SHP77 treated with DMSO at 0.1 percent for 48 hours (cell line): ENCODE measurements around the gene RC3H2.
"Not testable (repeated sequence)": the region's sequence is repeated elsewhere in the genome, so short reads cannot be mapped to it uniquely, and the experiment has no call there.

Experiments used
- DNase-seq: peaks from one replicate; lab custom pipeline; 2025; lab: John Stamatoyannopoulos, UW

RC3H2 gene

GRCh38 chr9:122841501-122841900, 63.7 kb downstream of the RC3H2 start:
- DNase-seq = no peak

DNA sequence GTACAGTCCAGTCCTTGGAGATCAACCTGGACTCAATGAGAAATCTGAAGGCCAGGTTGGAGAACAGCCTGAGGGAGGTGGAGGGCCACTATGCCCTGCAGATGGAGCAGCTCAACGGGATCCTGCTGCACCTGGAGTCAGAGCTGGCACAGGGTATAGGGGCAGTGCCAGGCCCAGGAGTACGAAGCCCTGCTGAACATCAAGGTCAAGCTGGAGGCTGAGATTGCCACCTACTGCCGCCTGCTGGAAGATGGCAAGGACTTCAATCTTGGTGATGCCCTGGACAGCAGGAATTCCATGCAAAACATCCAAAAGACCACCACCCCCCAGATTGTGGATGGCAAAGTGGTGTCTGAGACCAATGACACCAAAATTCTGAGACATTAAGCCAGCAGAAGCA, 66.7 kb downstream of the RC3H2 start:
- not testable (repeated sequence) for DNase-seq

GRCh38 chr9:122837266-122837850, 67.8 kb downstream of the RC3H2 start:
- no peak for DNase-seq

DNA sequence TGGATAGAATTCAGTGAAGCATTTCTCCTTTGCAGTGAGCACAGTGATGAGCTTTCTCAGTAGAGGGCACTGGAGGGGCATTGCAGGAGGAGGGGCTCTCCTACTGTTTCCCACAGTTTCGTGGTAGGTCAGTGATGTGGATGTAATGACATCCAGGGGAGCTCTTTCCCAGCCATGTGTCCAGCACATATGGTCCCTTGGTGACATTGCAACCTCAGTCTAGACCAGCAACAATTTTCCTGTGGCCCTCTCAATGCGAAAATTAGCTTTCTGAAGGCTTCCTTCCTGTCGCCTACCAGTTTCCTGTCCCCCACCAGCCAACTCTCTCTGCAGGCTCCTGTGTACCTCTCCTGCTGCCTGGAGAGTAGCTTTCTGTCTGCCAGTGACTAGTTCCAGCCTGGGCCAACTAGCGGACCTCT, 69.8 kb downstream of the RC3H2 start:
- DNase-seq = no peak

DNA sequence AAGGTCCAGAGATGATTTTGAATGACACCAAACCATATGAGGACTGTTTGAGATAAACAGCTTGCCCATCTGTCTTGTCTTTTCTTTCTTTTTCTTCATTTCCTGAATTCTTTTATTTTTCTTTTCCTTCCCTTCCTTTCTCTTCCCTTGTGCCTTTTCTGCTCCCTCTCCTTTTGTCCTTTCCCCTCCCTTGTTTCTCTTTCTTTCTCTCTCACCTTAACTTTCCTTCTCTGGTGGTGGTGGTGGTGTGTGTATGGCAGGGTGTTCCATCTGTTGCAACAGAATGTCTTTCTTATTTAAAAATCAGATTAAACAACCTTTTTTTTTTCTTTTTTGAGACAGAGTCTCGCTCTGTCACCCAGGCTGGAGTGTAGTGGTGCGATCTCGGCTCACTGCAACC, 73.0 kb downstream of the RC3H2 start:
- DNase-seq = no peak

GRCh38 chr9:122828965-122829284, 76.2 kb downstream of the RC3H2 start:
- DNase-seq = not testable (repeated sequence)

- DNase-seq = no peak
These were observed 77.4 kb downstream of the RC3H2 start for GRCh38 chr9:122827761-122828093.

DNA sequence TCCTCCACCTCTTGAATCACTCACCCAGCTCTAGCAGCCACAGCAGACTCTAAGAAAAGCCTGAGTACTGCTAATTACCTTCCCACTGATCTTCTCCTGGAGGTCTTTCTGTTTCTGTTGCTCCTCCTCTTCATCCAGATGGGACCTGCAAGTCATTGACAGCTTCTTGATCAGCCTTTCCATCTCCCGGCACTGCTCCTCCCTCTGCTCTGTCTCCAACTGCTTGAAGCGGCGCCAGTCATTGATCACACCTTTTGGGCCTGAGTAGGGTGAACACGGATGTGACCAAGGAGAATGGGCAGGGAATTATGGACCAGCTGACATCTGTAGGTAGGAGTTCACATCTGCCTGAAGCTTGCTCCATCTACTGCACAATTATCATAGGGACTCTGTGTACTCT, 82.2 kb downstream of the RC3H2 start:
- no peak for DNase-seq

DNA sequence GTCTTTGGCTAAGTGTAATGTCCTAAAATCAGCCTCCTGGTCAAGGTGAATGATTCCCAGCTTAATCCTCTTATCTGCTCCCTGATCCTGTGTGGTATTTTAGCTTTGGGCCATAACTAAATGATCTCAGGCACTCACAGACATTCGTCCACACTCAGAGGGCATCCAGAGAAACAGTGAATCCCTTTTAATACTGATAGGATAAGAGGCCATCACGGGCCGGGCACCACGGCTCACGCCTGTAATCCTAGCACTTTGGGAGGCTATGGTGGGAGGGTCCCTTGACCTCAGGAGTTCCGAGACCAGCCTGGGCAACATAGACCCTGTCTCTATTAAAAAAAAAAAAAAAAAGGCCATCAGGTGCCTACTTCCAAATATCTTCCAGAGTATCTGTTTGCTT, 83.1 kb downstream of the RC3H2 start:
- DNase-seq = no peak

GRCh38 chr9:122821278-122821943, 83.7 kb downstream of the RC3H2 start:
- DNase-seq = no peak

- DNase-seq = no peak
These were observed 84.7 kb downstream of the RC3H2 start for GRCh38 chr9:122820490-122820845.

- DNase-seq = peak; percentile 4
These were observed 85.2 kb downstream of the RC3H2 start for GRCh38 chr9:122819791-122820489.

- DNase-seq = no peak
These were observed 85.8 kb downstream of the RC3H2 start for GRCh38 chr9:122819326-122819725.

DNA sequence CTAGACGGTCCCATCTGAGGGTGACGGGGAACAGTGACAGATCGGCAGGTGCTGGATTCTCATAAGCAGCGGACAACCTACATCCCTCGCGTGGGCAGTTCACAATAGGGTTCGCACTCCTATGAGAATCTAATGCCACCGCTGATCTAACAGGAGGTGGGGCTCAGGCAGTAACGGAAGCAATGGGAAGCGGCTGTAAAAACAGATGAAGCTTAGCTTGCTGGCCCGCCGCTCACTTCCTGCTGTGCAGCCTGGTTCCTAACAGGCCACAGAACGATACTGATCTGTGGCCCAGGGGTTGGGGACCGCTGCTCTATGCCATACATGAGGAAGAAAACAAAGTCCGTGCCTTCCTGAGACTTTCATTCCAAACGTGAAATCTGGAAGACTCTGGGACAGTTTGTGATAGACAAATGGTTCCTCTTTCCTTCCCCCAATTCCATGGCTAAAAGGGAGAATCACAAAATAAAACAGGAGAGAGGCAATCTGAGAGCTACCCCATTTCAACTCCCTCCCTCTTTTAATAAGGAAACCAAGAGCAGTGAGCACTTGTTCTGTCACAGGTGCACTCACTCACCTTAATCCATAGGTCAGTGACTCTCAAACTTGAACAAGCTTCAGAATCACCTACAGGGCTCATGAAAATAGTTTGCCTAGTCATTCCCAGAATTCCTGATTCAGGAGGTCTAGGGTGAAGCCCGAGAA, 88.8 kb downstream of the RC3H2 start:
- DNase-seq = peak; percentile 41

DNA sequence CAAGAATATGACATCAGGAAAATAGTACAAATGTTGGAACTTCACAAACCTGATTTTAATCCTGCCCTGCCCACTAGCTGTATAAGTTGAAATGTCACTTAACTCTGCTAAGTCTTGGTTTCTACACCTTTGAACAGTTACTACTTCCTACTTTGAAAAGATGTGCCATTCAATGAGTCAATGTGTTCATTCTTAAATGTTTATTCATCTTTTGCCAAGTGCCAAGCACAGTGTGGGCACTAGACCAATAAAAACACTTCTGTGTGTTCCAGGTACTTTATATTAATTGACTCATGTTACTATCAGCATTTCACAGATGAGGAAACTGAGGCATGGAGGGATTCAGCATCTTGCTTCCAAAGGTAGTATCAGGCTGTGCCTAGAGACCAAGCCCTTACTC, 89.6 kb downstream of the RC3H2 start:
- DNase-seq = no peak

GRCh38 chr9:122814545-122814944, 90.6 kb downstream of the RC3H2 start:
- no peak for DNase-seq

GRCh38 chr9:122812736-122813135, 92.4 kb downstream of the RC3H2 start:
- no peak for DNase-seq

- DNase-seq = peak; percentile 67
These were observed 94.7 kb downstream of the RC3H2 start for GRCh38 chr9:122810306-122810946.

DNA sequence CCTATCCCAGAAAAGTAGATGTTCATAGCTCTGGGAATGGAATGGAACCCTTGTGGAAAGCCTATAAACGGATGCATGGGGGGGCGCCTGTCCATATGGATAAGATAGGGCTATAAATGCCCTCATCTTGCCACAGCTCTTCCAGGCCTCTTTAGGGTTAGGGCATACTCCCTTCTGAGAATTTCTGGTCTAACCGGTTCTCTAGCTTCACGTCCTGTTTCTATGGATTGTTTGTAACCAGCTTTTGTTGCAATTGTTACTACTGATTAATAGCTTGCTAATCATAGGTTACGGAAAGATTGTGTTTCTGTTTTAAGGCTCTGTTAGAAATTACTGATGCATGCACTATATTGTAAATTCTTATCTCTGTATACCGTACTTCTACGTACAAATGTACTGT, 95.9 kb downstream of the RC3H2 start:
- DNase-seq = not testable (repeated sequence)

- DNase-seq = no peak
These were observed 97.0 kb downstream of the RC3H2 start for GRCh38 chr9:122808141-122808540.

- no peak for DNase-seq
These were observed 97.8 kb downstream of the RC3H2 start for GRCh38 chr9:122807271-122807900.

DNA sequence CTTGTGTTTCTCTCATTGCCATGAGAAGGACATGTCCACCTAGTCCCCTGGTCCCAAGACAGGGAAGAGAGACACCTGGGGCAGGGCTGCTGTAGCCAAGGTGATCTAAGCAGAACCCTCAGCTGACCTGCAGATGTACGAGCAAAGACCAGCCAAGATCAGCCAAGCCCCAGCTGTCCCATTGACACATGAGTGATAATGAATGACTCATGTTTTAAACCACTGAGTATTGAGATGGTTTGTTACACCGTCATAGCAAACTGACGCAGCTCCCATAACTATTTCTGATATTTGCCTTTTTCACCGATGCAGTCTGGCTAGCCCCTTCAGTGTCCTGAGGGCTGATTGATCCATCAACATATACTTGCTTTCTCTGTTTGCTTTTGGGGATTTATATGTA, 98.5 kb downstream of the RC3H2 start:
- no peak for DNase-seq
